ENCODE measurements around the gene RAPGEF2. TPM values are rescaled to one million over a fixed set of nuclear protein-coding genes. Genes with fewer than 3 reads are reported as not detected.

RAPGEF2 gene
- total and polyA plus RNA-seq, 8 donors = 3.3 to 78.1 (median 37.2) TPM

- no peaks in the 10 kb centered on the region for H3K27me3 ChIP-seq
- no peak overlapping the region for H3K27ac ChIP-seq
- intact Hi-C loops (cut with DNase I; ENCODE audit: low total_unique reads) = no loop called here
- no peaks in the 10 kb centered on the region for H3K9me3 ChIP-seq
- H3K4me1 ChIP-seq = peaks cover 0 to 56% (median 23%) of the 10 kb centered on the region in 4 donors
- no peak for TF ChIP-seq POLR2A (IDR thresholded peaks at IDR 0.05)
- no peak for TF ChIP-seq CTCF (IDR thresholded peaks at IDR 0.05)
- TF ChIP-seq POLR2AphosphoS5 (IDR thresholded peaks at IDR 0.05) = no peak
- TF ChIP-seq EP300 (IDR thresholded peaks at IDR 0.05) = no peak
- DNase-seq = peak in 1 of 2 donors; percentile 19
- H3K4me3 ChIP-seq = no peak overlapping the region
- no peaks in the 10 kb centered on the region for H3K36me3 ChIP-seq
Measured at GRCh38 chr4:159137176-159137575, 34.3 kb downstream of the RAPGEF2 start.

- H3K4me1 ChIP-seq = peaks cover 0 to 64% (median 24%) of the 10 kb centered on the region in 4 donors
- no peak for TF ChIP-seq POLR2A (IDR thresholded peaks at IDR 0.05)
- TF ChIP-seq CTCF (IDR thresholded peaks at IDR 0.05) = no peak
- no peak for TF ChIP-seq EP300 (IDR thresholded peaks at IDR 0.05)
- TF ChIP-seq POLR2AphosphoS5 (IDR thresholded peaks at IDR 0.05) = no peak
- DNase-seq = no peak
- H3K27me3 ChIP-seq = no peaks in the 10 kb centered on the region
- H3K27ac ChIP-seq = no peak overlapping the region
- no peaks in the 10 kb centered on the region for H3K36me3 ChIP-seq
- no peaks in the 10 kb centered on the region for H3K9me3 ChIP-seq
- no peak overlapping the region for H3K4me3 ChIP-seq
- intact Hi-C loops (cut with DNase I; ENCODE audit: low total_unique reads) = no loop called here
Measured at GRCh38 chr4:159138436-159138835, 35.6 kb downstream of the RAPGEF2 start.

GRCh38 chr4:159141193-159141592 is 38.3 kb downstream of the RAPGEF2 start:
- no peaks in the 10 kb centered on the region for H3K36me3 ChIP-seq
- no peaks in the 10 kb centered on the region for H3K9me3 ChIP-seq
- no peak for TF ChIP-seq POLR2A (IDR thresholded peaks at IDR 0.05)
- no peak for TF ChIP-seq POLR2AphosphoS5 (IDR thresholded peaks at IDR 0.05)
- no peak for TF ChIP-seq CTCF (IDR thresholded peaks at IDR 0.05)
- TF ChIP-seq EP300 (IDR thresholded peaks at IDR 0.05) = no peak
- 40 to 57% (median 47%) methylated on average over 4 of the region's 4 CpGs for WGBS, 5 donors
- H3K4me1 ChIP-seq = peaks cover 0 to 82% (median 34%) of the 10 kb centered on the region in 4 donors
- H3K27me3 ChIP-seq = no peaks in the 10 kb centered on the region
- no peak for DNase-seq
- H3K27ac ChIP-seq = peak overlapping the region in 1 of 5 donors; percentile 25
- H3K4me3 ChIP-seq = no peak overlapping the region
- intact Hi-C loops (cut with DNase I; ENCODE audit: low total_unique reads) = no loop called here

- Histone ChIP-seq H3K27ac (no peak overlapping the region), H3K4me1 (peaks cover 0 to 82% (median 37%) of the 10 kb centered on the region in 4 donors), H3K36me3 (no peaks in the 10 kb centered on the region), H3K9me3 (no peaks in the 10 kb centered on the region), H3K4me3 (no peak overlapping the region), H3K27me3 (no peaks in the 10 kb centered on the region)
- WGBS, 5 donors = 65 to 81% (median 77%) methylated on average over 3 of the region's 3 CpGs
- DNase-seq = no peak
- TF ChIP-seq POLR2A (IDR thresholded peaks at IDR 0.05) (no peak), EP300 (IDR thresholded peaks at IDR 0.05) (no peak), POLR2AphosphoS5 (IDR thresholded peaks at IDR 0.05) (no peak), CTCF (IDR thresholded peaks at IDR 0.05) (no peak)
- intact Hi-C loops (cut with DNase I; ENCODE audit: low total_unique reads) = no loop called here
Measured at GRCh38 chr4:159142241-159142640, 39.4 kb downstream of the RAPGEF2 start.

Measured in stomach (tissue), 9 donors.